Ureter (tissue), 1 donor: ENCODE data around the gene SLC9C1. TPM values are rescaled to one million over a fixed set of nuclear protein-coding genes. Genes with fewer than 3 reads are reported as not detected.

ENCODE experiments used
- DNase-seq: peaks from one replicate; pipeline ENCODE4 v3.0.0-alpha.2; 2020; ENCODE audit warnings: low spot score
- total RNA-seq: library from RNA; stranded (reverse); gene quantifications from one replicate; pipeline ENCODE4 v1.2.4, GENCODE V29; 2023
- donor health status: DM: yes; HTN: yes; CAD: no.

The SLC9C1 gene
- total RNA-seq, 1 donor from 2014 or later, result 0.13 TPM

GRCh38 chr3:112114576-112115160, 179.3 kb downstream of the SLC9C1 start:
- no peak for DNase-seq

GRCh38 chr3:112111785-112112402, 182.1 kb downstream of the SLC9C1 start:
- DNase-seq, result peak; percentile 57

GRCh38 chr3:112109322-112109721, 184.7 kb downstream of the SLC9C1 start:
- no peak for DNase-seq

DNA sequence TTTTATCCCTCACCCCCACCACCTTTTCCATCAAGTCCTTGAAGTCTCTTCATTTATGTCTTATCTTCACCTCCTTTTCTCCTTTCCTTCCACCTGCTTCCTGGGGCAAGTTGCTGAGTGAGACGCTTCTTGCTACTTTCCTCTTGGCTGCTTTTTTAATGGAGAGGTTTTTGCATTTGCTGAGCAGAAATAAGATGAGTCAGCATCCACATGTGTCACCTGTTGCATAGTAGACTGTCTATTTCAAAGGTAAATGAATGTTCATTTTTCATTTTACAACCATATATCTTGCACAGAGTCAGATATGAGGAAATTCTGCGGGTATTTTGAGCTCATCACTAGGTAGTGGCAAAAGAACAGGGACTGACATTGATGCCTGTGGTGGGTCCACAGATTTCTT, 189.2 kb downstream of the SLC9C1 start:
- DNase-seq, result no peak

- DNase-seq, result no peak
Observed at GRCh38 chr3:112101916-112102315, 192.1 kb downstream of the SLC9C1 start.

DNA sequence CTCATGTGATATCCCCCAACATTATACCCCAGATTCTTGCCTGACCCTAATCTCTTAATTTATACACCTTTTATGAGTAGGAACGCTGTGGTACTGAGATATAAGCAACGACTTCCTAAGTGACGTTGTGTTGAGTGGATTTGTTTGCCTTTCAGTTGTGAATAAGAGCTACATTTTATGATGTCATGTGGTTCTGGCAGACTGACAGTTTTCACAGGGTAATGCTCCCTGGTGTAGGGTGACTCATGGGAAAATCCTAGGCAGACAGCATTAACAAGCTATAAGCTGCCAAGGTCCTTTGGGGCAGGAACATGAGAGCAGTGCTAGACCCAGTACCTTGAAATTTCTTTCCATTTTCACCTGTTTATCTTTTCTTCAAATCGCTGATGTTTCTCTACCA, 196.6 kb downstream of the SLC9C1 start:
- DNase-seq, result peak; percentile 75

- no peak for DNase-seq
Observed at GRCh38 chr3:112096176-112096575, 197.8 kb downstream of the SLC9C1 start.

DNA sequence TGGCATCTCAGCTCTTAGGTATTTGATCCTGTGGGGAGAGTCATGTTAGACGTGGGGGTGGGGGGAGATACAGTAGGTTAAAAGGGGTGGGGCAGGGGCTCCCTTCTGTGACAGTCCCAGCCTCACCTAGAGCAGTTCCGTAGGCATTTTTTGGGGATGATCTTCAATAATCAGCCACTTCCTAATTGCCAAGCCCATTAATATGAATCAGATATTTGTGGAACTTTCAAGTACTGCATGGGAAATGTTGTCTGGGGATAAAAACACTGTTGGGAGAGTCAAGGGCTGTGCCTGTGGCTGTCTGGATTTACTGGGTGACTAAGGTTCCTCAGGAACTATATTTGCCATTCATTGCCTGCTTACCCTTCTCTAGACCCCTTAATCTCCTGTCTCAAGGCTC, 198.3 kb downstream of the SLC9C1 start:
- DNase-seq, result no peak

- no peak for DNase-seq
Observed at GRCh38 chr3:112093180-112093522, 200.9 kb downstream of the SLC9C1 start.

DNA sequence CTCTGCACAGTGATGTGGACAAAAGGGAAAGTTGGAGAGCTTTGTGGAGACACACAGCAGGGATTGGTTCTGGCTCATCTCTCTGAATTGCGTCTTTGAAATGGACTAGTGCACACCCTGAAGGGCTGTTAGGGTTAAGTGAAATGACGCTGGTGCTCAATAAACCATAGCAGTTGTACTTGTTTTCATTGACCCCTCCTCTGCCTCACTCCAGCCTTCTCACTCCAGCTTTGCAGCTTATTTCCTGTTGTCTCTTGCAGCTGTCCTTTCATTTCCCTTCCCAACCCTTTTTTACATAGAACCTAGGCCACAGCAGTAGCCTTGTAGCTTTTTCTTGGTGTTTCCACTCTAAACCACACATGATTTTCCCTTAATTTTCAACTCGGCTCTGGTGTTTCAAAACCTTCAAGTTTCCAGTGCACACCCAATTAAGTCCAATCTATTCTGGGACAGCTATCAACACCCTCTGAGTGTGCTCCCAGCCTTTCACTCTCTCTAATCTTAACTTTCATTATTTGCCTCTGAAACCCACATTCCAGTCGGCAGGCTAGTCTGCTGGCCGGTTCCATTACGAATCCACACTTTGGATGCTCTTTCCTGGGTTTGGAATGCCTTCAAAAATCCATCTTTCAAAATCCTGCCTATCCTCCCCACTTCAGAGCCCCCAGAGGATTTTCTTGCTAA, 201.4 kb downstream of the SLC9C1 start:
- DNase-seq, result no peak

DNA sequence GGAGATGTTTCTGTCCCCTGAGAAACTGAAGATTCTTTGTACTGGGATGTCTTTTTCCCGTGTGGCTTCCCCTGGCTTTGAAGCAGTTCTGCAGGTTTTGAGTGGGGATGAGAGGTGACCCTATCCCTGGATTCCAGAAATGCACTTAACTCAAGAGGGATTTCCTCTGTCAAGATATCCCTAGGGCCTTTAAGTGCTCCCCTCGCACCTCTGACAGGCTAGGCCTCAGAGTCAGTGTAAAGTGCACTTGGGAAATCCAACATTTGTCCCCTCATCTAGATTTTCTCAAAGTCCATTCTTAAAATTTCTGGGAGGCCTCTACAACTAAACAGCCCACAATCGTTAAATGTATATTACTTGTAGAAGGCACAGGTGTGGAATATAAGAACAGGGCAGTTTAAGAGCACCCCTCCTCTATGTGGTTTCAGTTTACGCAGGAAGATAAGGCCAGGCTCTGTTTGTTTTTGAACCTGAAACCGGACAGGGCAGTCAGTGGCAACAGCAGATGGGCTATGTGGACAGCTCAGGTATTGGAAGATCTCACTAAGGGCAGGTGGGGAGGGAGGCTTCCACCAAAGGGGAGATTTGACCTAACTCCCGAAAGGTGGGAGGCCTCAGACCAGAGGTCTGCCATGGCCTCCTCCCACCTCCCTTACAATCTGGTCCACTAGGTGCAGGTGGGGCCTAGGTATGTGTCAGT, 203.0 kb downstream of the SLC9C1 start:
- no peak for DNase-seq

Other genes starting within 250 kb of the SLC9C1 start
- 50.2 TPM for gene C3orf52, start 207.8 kb downstream of the SLC9C1 start, total RNA-seq
- gene GCSAM, start 161.0 kb downstream of the SLC9C1 start, total RNA-seq, result 0.49 TPM
- 14.3 TPM for gene CD200, start 38.9 kb upstream of the SLC9C1 start, total RNA-seq
- gene BTLA, start 205.3 kb upstream of the SLC9C1 start, total RNA-seq, result 0.91 TPM